Neural cell (in vitro differentiated cells): Measurements from ENCODE around the gene IL7R.

Experiments used
- EP300 ChIP-seq: fragments of 450-650 bp; conservative IDR thresholded peaks from 2 replicates; pipeline ENCODE4 v1.6.1; 2014; ENCODE audit warnings: antibody characterized with exemption, mild to moderate bottlenecking, moderate library complexity; ENCODE audit not compliant: poor library complexity, severe bottlenecking
- EZH2 ChIP-seq: fragments of 200-600, 300-800 bp; shearing (Covaris generic), sonication (generic); IDR thresholded peaks from 2 replicates; pipeline ENCODE4 v1.6.1; 2014; ENCODE audit warnings: antibody characterized with exemption, low read length, borderline replicate concordance, mild to moderate bottlenecking; ENCODE audit not compliant: insufficient read depth, poor library complexity, severe bottlenecking
- MXI1 ChIP-seq: fragments of 450-650 bp; conservative IDR thresholded peaks from 2 replicates; pipeline ENCODE4 v1.6.1; 2014; ENCODE audit warnings: antibody characterized with exemption, mild to moderate bottlenecking; ENCODE audit not compliant: poor library complexity, severe bottlenecking
- POLR2AphosphoS5 ChIP-seq: IDR thresholded peaks from 2 replicates; pipeline ENCODE4 v1.6.1; 2012
- RAD21 ChIP-seq: fragments of 450-650 bp; conservative IDR thresholded peaks from 2 replicates; pipeline ENCODE4 v1.6.1; 2014; ENCODE audit warnings: antibody characterized with exemption, mild to moderate bottlenecking, moderate library complexity
- SMC3 ChIP-seq: fragments of 450-650 bp; conservative IDR thresholded peaks from 2 replicates; pipeline ENCODE4 v1.6.1; 2014; ENCODE audit warnings: antibody characterized with exemption, mild to moderate bottlenecking, moderate library complexity; ENCODE audit not compliant: poor library complexity
- TAF1 ChIP-seq: IDR thresholded peaks from 2 replicates; pipeline ENCODE4 v1.6.1; 2012; ENCODE audit warnings: low read depth
- TF ChIP-seq, protein P1 (sequence below): fragments of 450-650 bp; IDR thresholded peaks from 2 replicates; pipeline ENCODE4 v1.5.1; 2014; ENCODE audit warnings: antibody characterized with exemption, mild to moderate bottlenecking, moderate library complexity; ENCODE audit not compliant: poor library complexity, severe bottlenecking
- TF ChIP-seq, protein P2 (sequence below): IDR thresholded peaks from 2 replicates; pipeline ENCODE4 v1.6.1; 2012; ENCODE audit warnings: borderline replicate concordance

DNA sequence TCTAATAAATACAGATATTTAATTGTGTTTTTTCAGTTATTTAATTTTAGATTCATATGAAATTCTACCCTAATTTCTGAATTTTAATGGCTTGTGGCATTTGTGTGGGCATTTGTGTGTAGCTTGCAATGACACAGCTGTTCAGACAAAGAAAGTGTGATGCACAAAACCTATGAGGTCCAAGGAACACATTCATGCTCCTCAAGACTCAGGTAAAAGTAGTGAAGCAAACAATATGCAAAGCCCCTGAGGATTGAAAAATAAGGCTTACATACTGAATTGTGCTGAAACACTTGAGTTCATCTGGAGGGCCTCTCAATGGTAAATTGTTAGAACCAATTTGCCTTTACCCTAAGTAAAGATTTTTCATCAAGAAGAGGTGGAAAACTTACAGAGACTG lies 28.1 kb downstream of the IL7R start:
- TF ChIP-seq TAF1 (no peak), POLR2AphosphoS5 (no peak), EZH2 (no peak), RAD21 (no peak), EP300 (no peak), SMC3 (no peak), MXI1 (no peak)
- TF ChIP-seq, protein P1, sequence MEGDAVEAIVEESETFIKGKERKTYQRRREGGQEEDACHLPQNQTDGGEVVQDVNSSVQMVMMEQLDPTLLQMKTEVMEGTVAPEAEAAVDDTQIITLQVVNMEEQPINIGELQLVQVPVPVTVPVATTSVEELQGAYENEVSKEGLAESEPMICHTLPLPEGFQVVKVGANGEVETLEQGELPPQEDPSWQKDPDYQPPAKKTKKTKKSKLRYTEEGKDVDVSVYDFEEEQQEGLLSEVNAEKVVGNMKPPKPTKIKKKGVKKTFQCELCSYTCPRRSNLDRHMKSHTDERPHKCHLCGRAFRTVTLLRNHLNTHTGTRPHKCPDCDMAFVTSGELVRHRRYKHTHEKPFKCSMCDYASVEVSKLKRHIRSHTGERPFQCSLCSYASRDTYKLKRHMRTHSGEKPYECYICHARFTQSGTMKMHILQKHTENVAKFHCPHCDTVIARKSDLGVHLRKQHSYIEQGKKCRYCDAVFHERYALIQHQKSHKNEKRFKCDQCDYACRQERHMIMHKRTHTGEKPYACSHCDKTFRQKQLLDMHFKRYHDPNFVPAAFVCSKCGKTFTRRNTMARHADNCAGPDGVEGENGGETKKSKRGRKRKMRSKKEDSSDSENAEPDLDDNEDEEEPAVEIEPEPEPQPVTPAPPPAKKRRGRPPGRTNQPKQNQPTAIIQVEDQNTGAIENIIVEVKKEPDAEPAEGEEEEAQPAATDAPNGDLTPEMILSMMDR, result no peak
- TF ChIP-seq, protein P2, sequence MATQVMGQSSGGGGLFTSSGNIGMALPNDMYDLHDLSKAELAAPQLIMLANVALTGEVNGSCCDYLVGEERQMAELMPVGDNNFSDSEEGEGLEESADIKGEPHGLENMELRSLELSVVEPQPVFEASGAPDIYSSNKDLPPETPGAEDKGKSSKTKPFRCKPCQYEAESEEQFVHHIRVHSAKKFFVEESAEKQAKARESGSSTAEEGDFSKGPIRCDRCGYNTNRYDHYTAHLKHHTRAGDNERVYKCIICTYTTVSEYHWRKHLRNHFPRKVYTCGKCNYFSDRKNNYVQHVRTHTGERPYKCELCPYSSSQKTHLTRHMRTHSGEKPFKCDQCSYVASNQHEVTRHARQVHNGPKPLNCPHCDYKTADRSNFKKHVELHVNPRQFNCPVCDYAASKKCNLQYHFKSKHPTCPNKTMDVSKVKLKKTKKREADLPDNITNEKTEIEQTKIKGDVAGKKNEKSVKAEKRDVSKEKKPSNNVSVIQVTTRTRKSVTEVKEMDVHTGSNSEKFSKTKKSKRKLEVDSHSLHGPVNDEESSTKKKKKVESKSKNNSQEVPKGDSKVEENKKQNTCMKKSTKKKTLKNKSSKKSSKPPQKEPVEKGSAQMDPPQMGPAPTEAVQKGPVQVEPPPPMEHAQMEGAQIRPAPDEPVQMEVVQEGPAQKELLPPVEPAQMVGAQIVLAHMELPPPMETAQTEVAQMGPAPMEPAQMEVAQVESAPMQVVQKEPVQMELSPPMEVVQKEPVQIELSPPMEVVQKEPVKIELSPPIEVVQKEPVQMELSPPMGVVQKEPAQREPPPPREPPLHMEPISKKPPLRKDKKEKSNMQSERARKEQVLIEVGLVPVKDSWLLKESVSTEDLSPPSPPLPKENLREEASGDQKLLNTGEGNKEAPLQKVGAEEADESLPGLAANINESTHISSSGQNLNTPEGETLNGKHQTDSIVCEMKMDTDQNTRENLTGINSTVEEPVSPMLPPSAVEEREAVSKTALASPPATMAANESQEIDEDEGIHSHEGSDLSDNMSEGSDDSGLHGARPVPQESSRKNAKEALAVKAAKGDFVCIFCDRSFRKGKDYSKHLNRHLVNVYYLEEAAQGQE, result no peak
